ENCODE results near the gene PLEKHA5.
"Not testable (repeated sequence)": the region's sequence is repeated elsewhere in the genome, so short reads cannot be mapped to it uniquely, and the experiment has no call there.

The PLEKHA5 gene

GRCh38 chr12:19158923-19159322 is 29.4 kb downstream of the PLEKHA5 start:
- in situ Hi-C loops (cut with HindIII; ENCODE audit: low pct_ligation_motif_present, low pct_unique_long_range_greater_than_20kb, low sequenced_read_pairs): no loop called here
- DNase-seq: no peak

GRCh38 chr12:19161216-19161615 is 31.7 kb downstream of the PLEKHA5 start:
- in situ Hi-C loops (cut with HindIII; ENCODE audit: low pct_ligation_motif_present, low pct_unique_long_range_greater_than_20kb, low sequenced_read_pairs): no loop called here
- peak; percentile 38 for DNase-seq

DNA sequence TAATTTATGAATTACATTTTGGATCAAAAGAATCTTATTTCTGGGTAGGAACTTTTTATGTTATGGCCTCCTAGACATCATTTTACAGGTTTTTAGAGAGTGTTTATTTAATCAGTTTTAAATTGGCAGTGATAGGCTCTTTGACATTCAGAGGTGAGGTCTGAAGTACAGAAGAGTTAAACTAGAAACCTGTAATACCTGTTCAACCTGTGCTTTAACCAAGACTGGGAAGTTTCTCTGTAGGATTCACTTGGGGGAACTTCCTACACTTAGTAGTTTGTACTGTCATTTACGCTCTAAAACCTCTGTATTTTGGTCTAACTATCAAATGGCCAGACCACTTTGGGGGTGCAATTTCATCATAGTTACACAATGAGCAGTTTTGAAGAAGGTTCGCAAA is 35.9 kb downstream of the PLEKHA5 start:
- DNase-seq: no peak
- in situ Hi-C loops (cut with HindIII; ENCODE audit: low pct_ligation_motif_present, low pct_unique_long_range_greater_than_20kb, low sequenced_read_pairs): no loop called here

DNA sequence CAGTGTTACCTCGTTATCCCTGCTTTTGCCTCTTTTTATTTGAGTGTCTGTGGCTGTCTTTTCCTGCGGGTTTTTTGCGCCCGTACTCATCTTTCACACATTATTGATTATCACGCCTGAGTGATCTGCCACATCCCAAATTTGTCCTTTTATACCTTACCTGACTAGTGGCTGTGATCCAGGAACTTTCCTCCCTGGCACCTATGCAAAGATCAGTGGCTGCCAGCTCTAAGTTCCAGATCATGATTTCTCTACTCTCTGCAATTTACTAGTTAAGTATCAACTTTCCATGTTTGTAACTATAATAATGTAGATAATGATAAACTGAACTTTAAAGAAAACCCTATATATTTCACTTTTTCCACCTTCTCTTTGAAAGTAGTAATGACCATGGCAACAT is 36.9 kb downstream of the PLEKHA5 start:
- in situ Hi-C loops (cut with HindIII; ENCODE audit: low pct_ligation_motif_present, low pct_unique_long_range_greater_than_20kb, low sequenced_read_pairs): no loop called here
- DNase-seq: no peak

DNA sequence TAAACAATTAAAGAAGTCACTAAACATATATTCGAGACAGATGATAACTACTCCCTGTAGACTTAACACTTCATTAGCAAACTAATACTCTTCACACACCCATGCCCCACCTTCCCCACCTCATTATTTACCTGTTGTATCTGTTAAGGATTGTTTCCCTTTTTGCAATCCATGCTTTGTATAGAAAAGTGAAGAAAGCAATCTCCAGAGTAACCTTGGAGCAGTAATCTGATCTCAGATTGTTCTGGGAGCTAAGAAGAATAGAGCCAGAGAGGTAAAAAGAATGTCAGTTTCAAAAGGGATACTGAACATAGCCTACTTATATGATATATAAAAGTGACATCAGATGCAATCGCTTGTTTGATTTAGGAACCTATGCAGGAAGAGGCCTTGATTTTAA is 37.4 kb downstream of the PLEKHA5 start:
- no peak for DNase-seq
- in situ Hi-C loops (cut with HindIII; ENCODE audit: low pct_ligation_motif_present, low pct_unique_long_range_greater_than_20kb, low sequenced_read_pairs): no loop called here

DNA sequence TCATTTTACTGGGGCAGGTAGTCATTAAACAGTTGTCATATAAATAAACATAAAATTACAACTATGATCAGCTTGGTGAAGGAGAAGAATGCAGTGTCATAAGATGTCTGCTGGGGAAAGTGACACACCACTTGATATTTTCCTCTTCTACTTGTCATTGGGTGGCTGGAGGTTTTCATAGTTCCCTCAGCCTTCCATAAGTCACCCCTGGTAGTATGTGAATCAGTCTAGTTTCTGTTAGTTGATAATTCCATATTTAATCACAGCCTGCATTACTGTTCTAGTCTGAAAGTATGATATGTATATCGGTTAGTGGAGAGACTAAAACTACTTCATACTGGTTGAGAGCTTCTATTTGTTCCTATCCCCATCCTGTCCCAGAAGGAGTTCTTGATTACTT is 38.2 kb downstream of the PLEKHA5 start:
- no peak for DNase-seq
- in situ Hi-C loops (cut with HindIII; ENCODE audit: low pct_ligation_motif_present, low pct_unique_long_range_greater_than_20kb, low sequenced_read_pairs): no loop called here

GRCh38 chr12:19168644-19169043 is 39.1 kb downstream of the PLEKHA5 start:
- in situ Hi-C loops (cut with HindIII; ENCODE audit: low pct_ligation_motif_present, low pct_unique_long_range_greater_than_20kb, low sequenced_read_pairs): no loop called here
- peak; percentile 34 for DNase-seq

GRCh38 chr12:19169222-19169621 is 39.7 kb downstream of the PLEKHA5 start:
- in situ Hi-C loops (cut with HindIII; ENCODE audit: low pct_ligation_motif_present, low pct_unique_long_range_greater_than_20kb, low sequenced_read_pairs): no loop called here

DNA sequence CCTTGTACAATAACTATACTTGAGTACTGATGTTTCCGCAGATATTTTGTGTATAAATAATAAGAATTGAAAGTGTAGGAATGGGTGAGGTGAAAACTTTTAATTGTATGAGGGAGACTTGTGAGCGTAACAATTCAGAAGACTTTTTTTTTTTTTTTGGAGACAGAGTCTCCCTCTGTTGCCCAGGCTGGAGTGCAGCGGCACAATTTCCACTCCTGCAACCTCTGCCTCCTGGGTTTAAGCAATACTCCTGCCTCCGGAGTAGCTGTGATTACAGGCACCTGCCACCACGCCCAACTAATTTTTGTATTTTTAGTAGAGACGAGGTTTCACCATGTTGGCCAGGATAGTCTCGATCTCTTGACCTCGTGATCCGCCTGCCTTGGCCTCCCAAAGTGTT is 40.8 kb downstream of the PLEKHA5 start:
- DNase-seq; in situ Hi-C loops (cut with HindIII; ENCODE audit: low pct_ligation_motif_present, low pct_unique_long_range_greater_than_20kb, low sequenced_read_pairs): not testable (repeated sequence)

More at GRCh38 chr12:19169222-19169621, 39.7 kb downstream of the PLEKHA5 start:
- no peak for DNase-seq

- in situ Hi-C loops (cut with HindIII; ENCODE audit: low pct_ligation_motif_present, low pct_unique_long_range_greater_than_20kb, low sequenced_read_pairs): no loop called here
- no peak for DNase-seq
Observed at GRCh38 chr12:19171731-19172130, 42.2 kb downstream of the PLEKHA5 start.

- in situ Hi-C loops (cut with HindIII; ENCODE audit: low pct_ligation_motif_present, low pct_unique_long_range_greater_than_20kb, low sequenced_read_pairs): no loop called here
- no peak for DNase-seq
Observed at GRCh38 chr12:19177754-19178153, 48.2 kb downstream of the PLEKHA5 start.

DNA sequence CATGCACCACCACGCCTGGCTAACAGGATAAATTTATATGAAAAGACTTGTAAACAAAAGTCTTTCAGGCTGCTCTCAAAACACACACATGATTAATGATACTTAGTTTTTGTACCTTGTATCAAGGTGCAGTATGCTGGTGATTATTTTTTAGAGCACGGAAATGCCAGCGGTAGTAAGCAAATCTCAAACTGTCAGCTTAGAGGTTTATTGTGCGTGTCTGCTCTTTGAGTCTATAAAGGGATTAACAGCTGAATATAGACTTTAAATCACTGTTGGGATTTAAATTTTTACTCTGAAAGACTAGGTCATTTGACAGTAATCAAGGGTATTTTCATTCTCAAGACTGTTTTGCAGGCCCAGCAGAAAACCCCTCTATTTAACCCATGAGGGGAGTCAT is 50.5 kb downstream of the PLEKHA5 start:
- DNase-seq: no peak
- in situ Hi-C loops (cut with HindIII; ENCODE audit: low pct_ligation_motif_present, low pct_unique_long_range_greater_than_20kb, low sequenced_read_pairs): no loop called here

DNA sequence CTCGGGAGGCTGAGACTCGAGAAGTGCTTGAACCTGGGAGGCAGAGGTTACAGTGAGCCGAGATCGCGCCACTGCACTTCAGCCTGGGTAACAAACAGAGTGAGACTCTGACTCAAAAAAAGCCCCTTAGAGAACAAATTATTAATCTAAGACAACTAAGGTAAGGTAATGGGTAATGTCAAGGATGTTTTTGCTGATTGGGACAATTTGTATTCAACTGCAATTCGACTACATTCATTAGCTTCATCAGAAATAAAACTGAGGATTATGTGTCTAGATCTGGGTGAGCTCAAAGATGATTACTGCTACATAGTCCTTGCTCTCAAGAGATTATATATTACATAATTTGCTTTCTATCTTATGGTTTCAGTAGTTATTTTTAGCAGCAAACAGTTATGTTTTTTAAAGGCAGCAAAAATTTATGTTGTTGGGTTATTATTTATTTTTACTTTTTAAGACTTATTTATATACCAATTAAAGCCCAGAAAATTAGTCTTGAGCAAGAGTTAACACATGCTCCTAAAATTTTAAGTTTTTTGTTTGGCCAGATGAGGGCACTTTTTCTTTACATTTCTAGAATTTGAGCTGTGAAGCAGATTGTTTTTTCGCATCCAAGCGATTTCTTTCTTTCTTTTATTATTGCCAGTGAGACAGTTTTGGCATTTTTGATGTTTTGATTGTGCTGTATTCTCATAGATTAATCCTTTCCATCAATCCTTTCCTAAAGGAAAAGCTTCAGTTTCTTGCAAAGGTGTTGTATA is 52.3 kb downstream of the PLEKHA5 start:
- in situ Hi-C loops (cut with HindIII; ENCODE audit: low pct_ligation_motif_present, low pct_unique_long_range_greater_than_20kb, low sequenced_read_pairs): no loop called here
- peak; percentile 32 for DNase-seq

DNA sequence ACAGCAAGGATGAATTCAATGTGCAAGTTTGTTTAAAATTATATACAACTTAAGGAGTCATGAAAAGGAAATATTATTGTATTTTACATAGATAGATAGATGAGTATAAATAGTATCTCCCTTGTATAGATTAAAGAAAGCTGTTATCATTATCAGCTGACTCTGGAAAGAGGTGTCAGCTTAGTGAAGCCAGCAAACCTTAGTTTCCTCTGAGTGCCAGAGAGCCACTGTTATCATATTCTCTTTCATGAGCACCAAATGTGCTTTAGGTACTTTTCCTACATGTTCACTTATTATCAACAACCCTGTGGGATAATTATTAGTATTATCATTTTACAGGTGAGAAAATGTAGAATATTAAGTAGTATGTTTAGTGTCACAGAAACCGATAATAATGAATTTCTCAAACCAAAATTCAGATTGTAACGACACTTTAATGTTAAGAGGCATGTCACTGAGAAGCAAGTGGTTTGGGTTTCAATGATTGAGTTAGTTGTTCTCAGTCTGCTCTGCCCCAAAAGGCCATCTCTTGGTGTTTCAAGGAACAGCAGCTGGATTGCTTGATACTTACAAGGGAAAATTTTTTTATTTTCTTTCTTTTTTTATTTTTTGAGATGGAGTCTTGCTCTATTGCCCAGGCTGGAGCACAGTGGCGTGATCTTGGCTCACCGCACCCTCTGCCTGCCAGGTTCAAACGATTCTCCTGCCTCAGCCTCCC is 53.7 kb downstream of the PLEKHA5 start:
- peak; percentile 38 for DNase-seq
- in situ Hi-C loops (cut with HindIII; ENCODE audit: low pct_ligation_motif_present, low pct_unique_long_range_greater_than_20kb, low sequenced_read_pairs): no loop called here

DNA sequence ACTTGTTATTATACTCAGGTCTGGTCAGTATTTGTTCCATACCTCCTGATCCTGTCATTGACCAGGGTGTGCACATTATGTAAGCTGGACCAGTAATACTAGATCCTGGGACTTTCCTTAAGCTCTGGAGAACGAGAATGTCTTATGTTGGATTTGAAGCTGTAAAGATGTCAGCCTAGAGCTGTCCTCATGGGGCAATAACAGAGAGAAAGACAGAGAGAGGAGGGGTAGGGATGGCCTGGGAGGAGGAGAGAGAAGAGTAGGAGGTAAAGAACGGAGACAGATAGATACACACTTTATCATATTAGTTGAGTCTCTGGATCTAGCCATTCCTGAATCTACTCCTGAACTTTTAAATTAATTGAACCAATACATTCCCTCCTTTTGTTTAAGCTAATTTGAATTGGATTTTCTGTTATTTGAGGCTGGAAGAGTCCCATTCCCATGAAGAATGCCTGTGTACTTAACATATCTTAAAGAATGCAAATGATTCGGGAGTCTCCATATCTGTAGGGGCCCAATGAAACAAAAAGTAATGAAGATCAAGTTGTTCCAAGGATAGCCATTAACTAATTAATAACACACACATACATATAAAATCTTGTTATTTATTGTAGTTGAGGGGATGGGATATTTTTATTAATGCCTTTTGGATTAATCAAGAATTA is 55.9 kb downstream of the PLEKHA5 start:
- DNase-seq: no peak
- in situ Hi-C loops (cut with HindIII; ENCODE audit: low pct_ligation_motif_present, low pct_unique_long_range_greater_than_20kb, low sequenced_read_pairs): no loop called here

- DNase-seq: peak; percentile 78
- in situ Hi-C loops (cut with HindIII; ENCODE audit: low pct_ligation_motif_present, low pct_unique_long_range_greater_than_20kb, low sequenced_read_pairs): no loop called here
Observed at GRCh38 chr12:19186722-19187661, 57.5 kb downstream of the PLEKHA5 start.

DNA sequence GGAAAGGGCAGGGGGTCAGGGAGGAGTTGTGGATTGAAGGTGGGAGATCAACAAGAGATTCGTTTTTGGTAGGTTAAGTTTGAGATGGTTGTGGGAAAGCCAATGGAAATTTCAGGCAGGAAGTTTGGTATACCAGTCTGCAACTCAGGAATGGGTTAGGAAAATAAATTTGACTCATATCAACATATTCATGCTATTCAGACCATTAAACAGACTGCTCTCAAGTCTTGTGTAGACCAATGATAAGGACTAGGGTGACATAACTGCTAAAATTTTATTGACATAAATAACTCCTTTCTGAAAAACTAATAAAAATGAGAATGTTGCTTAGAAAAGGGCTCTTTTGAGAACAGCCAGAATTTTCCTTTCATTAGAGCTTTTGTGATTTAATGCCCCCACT is 60.0 kb downstream of the PLEKHA5 start:
- DNase-seq: no peak
- in situ Hi-C loops (cut with HindIII; ENCODE audit: low pct_ligation_motif_present, low pct_unique_long_range_greater_than_20kb, low sequenced_read_pairs): no loop called here

DNA sequence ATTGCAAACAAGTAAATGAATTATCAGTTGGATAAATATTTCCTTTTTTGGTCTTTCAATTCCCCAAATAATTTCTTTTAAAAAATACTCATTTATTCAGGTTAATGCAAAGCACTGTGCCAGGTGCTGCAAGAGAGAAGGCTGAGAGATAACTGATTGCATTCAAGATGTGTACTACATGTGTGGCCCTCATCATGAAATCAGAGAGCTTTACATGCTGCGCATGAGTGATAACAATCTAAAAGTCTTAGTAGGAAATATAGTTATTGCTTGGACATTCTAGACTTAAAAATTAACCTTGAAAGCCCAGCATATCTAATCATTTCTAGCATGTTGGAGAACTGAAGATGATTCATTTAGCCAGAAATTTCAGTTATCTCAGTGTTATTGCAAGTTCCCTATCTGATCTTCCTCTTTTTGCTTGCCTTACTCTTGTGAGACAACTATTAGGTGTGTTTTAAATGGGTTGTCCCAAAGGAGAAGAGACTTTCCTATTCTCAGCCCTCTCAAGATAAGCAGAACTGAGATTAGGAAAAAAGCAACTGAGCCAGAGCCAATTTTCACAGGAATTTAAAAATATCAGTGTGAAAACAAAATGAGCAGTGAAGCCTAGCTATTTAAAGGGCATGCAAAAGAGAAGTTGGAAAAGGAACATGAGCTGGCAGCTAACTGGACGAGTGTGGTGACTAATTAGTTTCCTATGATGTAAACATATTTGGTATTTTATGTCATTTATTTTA is 60.9 kb downstream of the PLEKHA5 start:
- in situ Hi-C loops (cut with HindIII; ENCODE audit: low pct_ligation_motif_present, low pct_unique_long_range_greater_than_20kb, low sequenced_read_pairs): no loop called here
- DNase-seq: no peak

Measured in ACHN (cell line).